ENCODE results near the gene SRD5A1.
A peak's percentile ranks its signal among the peaks of the same experiment; 100 is the strongest.

SRD5A1 gene

DNA sequence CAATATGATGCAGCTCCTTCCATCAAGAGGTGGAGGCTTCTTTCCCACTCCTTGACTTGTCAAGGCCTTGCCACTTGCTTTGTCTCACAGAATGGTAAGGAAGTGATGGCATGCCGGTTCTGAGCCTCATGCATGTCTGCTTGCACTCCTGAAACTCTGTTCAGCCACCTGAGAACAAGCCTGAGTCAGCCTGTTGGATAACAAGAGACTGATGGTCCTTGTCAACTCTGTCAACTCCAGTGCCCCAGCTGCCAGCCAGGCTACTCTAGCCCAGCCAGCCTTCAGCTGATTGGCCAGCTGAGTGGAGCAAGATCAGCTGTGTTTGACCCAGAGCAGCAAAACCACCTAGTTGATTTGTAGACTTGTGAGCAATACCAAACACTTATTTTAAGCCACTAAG lies 75.6 kb downstream of the SRD5A1 start:
- H3K9me3 ChIP-seq (ENCODE audit: control insufficient read depth, low read length): no peaks in the 10 kb centered on the region
- H2AFZ ChIP-seq: no peak overlapping the region
- H3K27ac ChIP-seq: no peak overlapping the region
- H3K9ac ChIP-seq: no peak overlapping the region
- no peaks in the 10 kb centered on the region for H3K27me3 ChIP-seq (ENCODE audit: control insufficient read depth, insufficient read depth, low read length)
- H3K4me1 ChIP-seq: no peaks in the 10 kb centered on the region
- no peaks in the 10 kb centered on the region for H3K79me2 ChIP-seq
- H3K4me2 ChIP-seq (ENCODE audit: low read length): no peak overlapping the region
- TF ChIP-seq, protein P1, sequence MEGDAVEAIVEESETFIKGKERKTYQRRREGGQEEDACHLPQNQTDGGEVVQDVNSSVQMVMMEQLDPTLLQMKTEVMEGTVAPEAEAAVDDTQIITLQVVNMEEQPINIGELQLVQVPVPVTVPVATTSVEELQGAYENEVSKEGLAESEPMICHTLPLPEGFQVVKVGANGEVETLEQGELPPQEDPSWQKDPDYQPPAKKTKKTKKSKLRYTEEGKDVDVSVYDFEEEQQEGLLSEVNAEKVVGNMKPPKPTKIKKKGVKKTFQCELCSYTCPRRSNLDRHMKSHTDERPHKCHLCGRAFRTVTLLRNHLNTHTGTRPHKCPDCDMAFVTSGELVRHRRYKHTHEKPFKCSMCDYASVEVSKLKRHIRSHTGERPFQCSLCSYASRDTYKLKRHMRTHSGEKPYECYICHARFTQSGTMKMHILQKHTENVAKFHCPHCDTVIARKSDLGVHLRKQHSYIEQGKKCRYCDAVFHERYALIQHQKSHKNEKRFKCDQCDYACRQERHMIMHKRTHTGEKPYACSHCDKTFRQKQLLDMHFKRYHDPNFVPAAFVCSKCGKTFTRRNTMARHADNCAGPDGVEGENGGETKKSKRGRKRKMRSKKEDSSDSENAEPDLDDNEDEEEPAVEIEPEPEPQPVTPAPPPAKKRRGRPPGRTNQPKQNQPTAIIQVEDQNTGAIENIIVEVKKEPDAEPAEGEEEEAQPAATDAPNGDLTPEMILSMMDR (IDR thresholded peaks at IDR 0.05): no peak
- no peaks in the 10 kb centered on the region for H3K36me3 ChIP-seq (ENCODE audit: control insufficient read depth, insufficient read depth, low read length)
- no peak overlapping the region for H3K4me3 ChIP-seq (ENCODE audit: low read depth, low read length)

DNA sequence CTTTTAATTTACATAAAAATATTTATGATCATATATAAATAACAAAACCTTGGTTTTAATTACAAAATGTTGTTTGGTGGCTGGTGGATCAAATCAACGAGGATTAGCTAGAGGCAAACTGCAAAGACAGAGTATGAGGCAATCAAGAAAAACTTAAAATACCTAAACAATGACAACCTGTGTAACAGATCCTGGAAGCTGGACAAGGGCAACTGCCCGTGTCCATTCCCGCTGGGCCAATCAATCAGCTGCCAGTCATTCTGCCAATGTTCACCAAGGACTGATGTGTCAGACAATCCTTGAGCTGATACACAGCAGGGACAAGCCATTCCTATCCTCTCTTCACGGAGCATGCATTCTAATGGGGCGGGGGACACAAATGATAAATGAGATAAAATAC lies 76.8 kb downstream of the SRD5A1 start:
- Histone ChIP-seq H2AFZ (no peak overlapping the region), H3K4me1 (no peaks in the 10 kb centered on the region), H3K9me3 (ENCODE audit: control insufficient read depth, low read length) (no peaks in the 10 kb centered on the region), H3K27ac (no peak overlapping the region), H3K4me3 (ENCODE audit: low read depth, low read length) (no peak overlapping the region), H3K9ac (no peak overlapping the region), H3K27me3 (ENCODE audit: control insufficient read depth, insufficient read depth, low read length) (no peaks in the 10 kb centered on the region), H3K4me2 (ENCODE audit: low read length) (no peak overlapping the region), H3K79me2 (peaks cover 4% of the 10 kb centered on the region), H3K36me3 (ENCODE audit: control insufficient read depth, insufficient read depth, low read length) (no peaks in the 10 kb centered on the region)
- TF ChIP-seq, protein P1 (IDR thresholded peaks at IDR 0.05): no peak

DNA sequence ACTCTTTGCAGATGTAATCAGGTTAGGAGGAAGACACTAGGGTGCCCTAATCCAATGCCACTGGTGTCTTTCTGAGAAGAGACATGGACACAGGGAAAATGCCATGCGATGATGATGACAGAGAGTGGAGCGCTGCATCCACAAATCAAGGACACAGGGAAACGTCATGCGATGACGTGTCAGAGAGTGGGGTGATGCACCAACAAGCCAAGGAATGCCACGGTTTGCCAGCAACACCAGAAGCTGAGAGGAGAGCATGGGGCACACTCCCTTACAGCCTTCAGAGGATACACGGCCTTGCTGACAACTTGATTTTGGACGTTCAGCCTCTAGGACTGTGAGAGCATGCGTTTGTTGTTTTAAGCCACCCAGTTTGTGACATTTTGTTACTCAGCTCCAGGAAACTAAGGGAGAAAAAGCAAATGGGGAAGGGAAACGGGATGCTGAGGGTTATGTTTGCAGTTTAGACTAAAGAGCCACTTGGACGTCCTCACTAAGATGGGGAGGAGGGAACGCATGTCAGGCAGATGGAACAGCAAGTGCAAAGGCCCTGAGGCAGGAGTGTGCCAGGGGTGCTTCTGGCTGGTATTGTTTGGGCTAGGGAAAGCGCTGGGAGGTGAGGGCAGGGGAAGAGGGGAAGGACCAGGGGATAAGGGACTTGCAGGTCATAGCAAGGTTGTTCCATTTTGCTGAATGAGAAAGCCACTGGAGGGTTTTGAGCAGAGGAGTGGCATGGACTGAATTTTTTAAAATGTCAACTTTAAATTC lies 77.5 kb downstream of the SRD5A1 start:
- peaks cover 10% of the 10 kb centered on the region for H3K79me2 ChIP-seq
- no peaks in the 10 kb centered on the region for H3K36me3 ChIP-seq (ENCODE audit: control insufficient read depth, insufficient read depth, low read length)
- TF ChIP-seq, protein P1 (IDR thresholded peaks at IDR 0.05): no peak
- H3K9me3 ChIP-seq (ENCODE audit: control insufficient read depth, low read length): no peaks in the 10 kb centered on the region
- H3K4me3 ChIP-seq (ENCODE audit: low read depth, low read length): no peak overlapping the region
- H2AFZ ChIP-seq: no peak overlapping the region
- H3K4me2 ChIP-seq (ENCODE audit: low read length): no peak overlapping the region
- no peak overlapping the region for H3K27ac ChIP-seq
- no peaks in the 10 kb centered on the region for H3K27me3 ChIP-seq (ENCODE audit: control insufficient read depth, insufficient read depth, low read length)
- peaks cover 4% of the 10 kb centered on the region for H3K4me1 ChIP-seq
- no peak overlapping the region for H3K9ac ChIP-seq

DNA sequence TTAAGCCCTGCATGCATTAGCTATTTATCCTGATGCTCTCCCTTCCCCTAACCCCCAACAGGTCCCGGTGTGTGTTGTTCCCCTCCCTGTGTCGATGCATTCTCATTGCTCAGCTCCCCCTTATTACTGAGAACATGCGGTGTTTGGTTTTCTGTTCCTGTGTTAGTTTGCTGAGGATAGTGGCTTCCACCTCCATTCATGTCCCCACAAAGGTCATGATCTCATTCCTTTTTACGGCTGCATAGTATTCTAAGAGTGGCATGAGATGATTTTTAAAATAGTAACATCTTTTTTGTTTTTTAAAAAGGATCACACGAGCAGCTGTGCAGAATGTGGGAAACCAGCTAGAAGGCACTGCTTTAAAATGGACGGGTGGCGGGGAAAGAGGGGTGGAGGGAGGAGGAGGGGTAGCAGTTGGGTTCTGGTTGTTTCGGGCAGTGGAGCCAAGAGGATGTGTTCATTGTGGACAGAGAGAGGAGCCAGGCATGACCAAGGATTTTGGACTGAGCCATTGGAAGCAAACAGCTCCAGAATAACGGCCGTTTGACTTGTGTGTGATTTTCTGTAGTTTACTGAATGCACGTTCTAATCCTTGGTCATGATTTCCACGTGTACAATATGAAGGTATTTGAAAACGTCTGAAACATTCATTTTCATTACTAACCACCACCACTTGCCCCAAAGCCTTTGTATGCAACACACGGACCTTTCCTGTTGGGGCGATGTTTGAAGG lies 78.3 kb downstream of the SRD5A1 start:
- TF ChIP-seq, protein P1 (IDR thresholded peaks at IDR 0.05): no peak
- Histone ChIP-seq H3K9ac (no peak overlapping the region), H2AFZ (peak overlapping the region; percentile 100), H3K27me3 (ENCODE audit: control insufficient read depth, insufficient read depth, low read length) (no peaks in the 10 kb centered on the region), H3K36me3 (ENCODE audit: control insufficient read depth, insufficient read depth, low read length) (no peaks in the 10 kb centered on the region), H3K27ac (peak overlapping the region; percentile 94), H3K9me3 (ENCODE audit: control insufficient read depth, low read length) (no peaks in the 10 kb centered on the region), H3K4me3 (ENCODE audit: low read depth, low read length) (peak overlapping the region; percentile 63), H3K4me1 (peaks cover 13% of the 10 kb centered on the region), H3K79me2 (peaks cover 19% of the 10 kb centered on the region), H3K4me2 (ENCODE audit: low read length) (peak overlapping the region; percentile 68)
